ENCODE results near the gene WWTR1. TPM values are rescaled to one million over a fixed set of nuclear protein-coding genes. Genes with fewer than 3 reads are reported as not detected.

WWTR1 gene
- total and polyA plus RNA-seq, 2 of the 8 experiments (the other 6 are each of a cell fraction or from before 2014, with no cell fraction given), result 15.7 to 18.6 TPM

DNA sequence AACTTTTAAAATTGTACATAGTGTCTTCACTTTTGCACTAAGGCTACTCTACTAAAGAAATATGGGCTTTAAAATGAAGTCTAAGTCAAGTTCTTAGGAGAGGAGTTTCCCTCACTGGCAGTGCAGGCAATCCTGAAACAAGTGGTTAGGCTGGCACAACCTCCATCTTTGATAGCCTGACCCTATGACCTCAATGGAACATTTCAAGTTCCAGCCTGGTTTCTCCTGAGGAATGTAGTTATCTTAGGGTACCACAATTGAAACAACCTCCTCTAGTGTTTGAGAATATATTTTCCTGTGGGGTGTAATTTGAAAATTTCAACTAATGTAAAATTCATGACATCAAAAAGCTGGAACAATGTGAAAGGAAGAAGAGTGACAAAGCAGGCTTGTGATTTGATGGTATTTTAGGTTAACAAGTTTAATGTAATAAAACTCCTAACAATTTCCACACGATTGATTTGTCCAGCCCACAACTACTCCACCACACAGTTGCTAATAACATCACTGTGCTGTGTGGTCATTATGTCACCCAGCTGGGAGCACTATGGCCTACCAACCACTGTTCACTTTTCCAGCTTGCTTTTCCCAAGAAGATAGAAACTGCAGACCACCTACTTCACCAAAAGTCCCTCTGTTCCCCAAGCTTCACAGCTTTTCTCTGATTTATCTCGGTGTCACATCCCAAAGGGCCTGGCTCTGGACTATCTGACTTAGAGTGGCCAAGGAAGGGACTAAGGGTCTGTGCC lies 1.8 kb downstream of the WWTR1 start:
- FAIRE-seq, result no peak
- no peak overlapping the region for H2AFZ ChIP-seq (ENCODE audit: low read length)
- peaks cover 0 to 4% of the 10 kb centered on the region in 2 experiments for H4K20me1 ChIP-seq (replicated peaks in 1 of 2; ENCODE audit: control insufficient read depth in 1 of 2, insufficient read depth in 2 of 2, low read length in 2 of 2)
- TF ChIP-seq TCF12 (IDR thresholded peaks at IDR 0.05; ENCODE audit: low read depth, low read length) (no peak), SP1 (IDR thresholded peaks at IDR 0.05; ENCODE audit: low read depth, low read length) (no peak), RBBP5 (IDR thresholded peaks at IDR 0.05; ENCODE audit: borderline replicate concordance, low read depth, low read length) (no peak), TAF7 (optimal IDR thresholded peaks at IDR 0.05; ENCODE audit: borderline replicate concordance, low read depth, low read length) (no peak)
- TF ChIP-seq, protein P1, sequence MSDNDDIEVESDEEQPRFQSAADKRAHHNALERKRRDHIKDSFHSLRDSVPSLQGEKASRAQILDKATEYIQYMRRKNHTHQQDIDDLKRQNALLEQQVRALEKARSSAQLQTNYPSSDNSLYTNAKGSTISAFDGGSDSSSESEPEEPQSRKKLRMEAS (IDR thresholded peaks at IDR 0.05), result no peak

More for the DNA sequence above, 1.8 kb downstream of the WWTR1 start:
- Histone ChIP-seq H2BK120ac (replicated peaks; ENCODE audit: low read depth, low read length) (no peak overlapping the region), H3K27ac (ENCODE audit: low read depth, low read length) (no peak overlapping the region), H3K23ac (ENCODE audit: insufficient read length) (no peak overlapping the region), H4K5ac (ENCODE audit: insufficient read length, low read depth, low read length) (no peak overlapping the region), H3K79me2 (ENCODE audit: control insufficient read depth in 1 of 2, insufficient read depth in 2 of 2, low read length in 2 of 2) (peaks cover 0 to 29% of the 10 kb centered on the region in 2 experiments; a peak in 3 of 4 replicates), H3K4ac (replicated peaks; ENCODE audit: insufficient read length, low read depth, low read length) (no peak overlapping the region), H3K27me3 (replicated peaks in 1 of 4; ENCODE audit: control insufficient read depth in 3 of 4, extremely low read depth in 1 of 4, insufficient read depth in 3 of 4, low read length in 3 of 4) (peaks cover 0 to 12% (median 8%) of the 10 kb centered on the region in 4 experiments; a peak in 4 of 7 replicates), H3K56ac (replicated peaks; ENCODE audit: insufficient read length, low read depth, low read length) (no peak overlapping the region), H3K18ac (ENCODE audit: extremely low read depth, low read length) (no peak overlapping the region; the same call in 1 of the 2 replicates), H2BK15ac (ENCODE audit: low read length) (no peak overlapping the region), H3K23me2 (ENCODE audit: low read depth, low read length) (peaks cover 26% of the 10 kb centered on the region), H2BK20ac (ENCODE audit: low read length) (no peak overlapping the region), H3K9ac (replicated peaks in 1 of 4; ENCODE audit: extremely low read depth in 1 of 4, low read depth in 3 of 4, low read length in 3 of 4) (peak overlapping the region in 2 of 4 experiments; percentile 75 to 95; a peak in 1 of 7 replicates), H3K4me3 (ENCODE audit: extremely low read depth in 1 of 4, insufficient read depth in 2 of 4, low read depth in 3 of 4, low read length in 4 of 4) (peak overlapping the region; percentile 53 to 83 (median 73)), H2BK5ac (ENCODE audit: low read depth, low read length) (no peak overlapping the region), H2BK12ac (ENCODE audit: low read depth, low read length) (no peak overlapping the region; the same call in 1 of the 2 replicates), H3K79me1 (ENCODE audit: low read depth, low read length) (peaks cover 5% of the 10 kb centered on the region), H2AK5ac (ENCODE audit: low read depth, low read length) (no peak overlapping the region), H3K4me2 (ENCODE audit: insufficient read depth in 1 of 2, low read depth in 2 of 2, low read length in 2 of 2) (peak overlapping the region; percentile 95 to 99), H4K91ac (replicated peaks; ENCODE audit: insufficient read length, low read length) (no peak overlapping the region), H3K14ac (ENCODE audit: insufficient read length) (no peak overlapping the region), H4K8ac (ENCODE audit: extremely low read depth, insufficient read depth, low read length) (no peak overlapping the region), H3K9me3 (ENCODE audit: insufficient read depth in 2 of 2, low read depth in 1 of 2, low read length in 1 of 2) (no peaks in the 10 kb centered on the region), H3K36me3 (ENCODE audit: control insufficient read depth in 2 of 4, insufficient read depth in 4 of 4, low read length in 3 of 4) (peaks cover 0 to 3% (median 0%) of the 10 kb centered on the region in 4 experiments; a peak in 1 of 8 replicates), H3K4me1 (replicated peaks in 1 of 4; ENCODE audit: control insufficient read depth in 3 of 4, insufficient read depth in 4 of 4, low read length in 3 of 4) (peaks cover 0 to 5% (median 0%) of the 10 kb centered on the region in 4 experiments; a peak in 6 of 7 replicates)
- 79% methylated on average over 2 of the region's 2 CpGs; no CpG with 5 or more reads in 1 of the 2 experiments for WGBS, 2 experiments (ENCODE audit: extremely low coverage in 1 of 2, insufficient coverage in 1 of 2, insufficient read length in 1 of 2, insufficient replicate concordance in 2 of 2, low coverage in 1 of 2, low lambda C conversion rate in 2 of 2, missing lambda C conversion rate in 1 of 2)
- no peak for DNase-seq (ENCODE audit: low read depth in 1 of 2, low spot score in 2 of 2)
- CTCF ChIA-PET (ENCODE audit: partially characterized antibody), result interaction anchor here (0.6 to 5.3 kb wide), 7 partner anchors 10 to 1527 kb away, joined by 3 to 35 read pairs (median 3); no protein-coding TSS in a partner anchor
- POLR2A ChIA-PET (ENCODE audit: partially characterized antibody), result interaction anchor here (0.5 to 5.8 kb wide), 7 partner anchors 8 to 109 kb away, joined by 3 to 53 read pairs (median 3); no protein-coding TSS in a partner anchor
